GM12865 (cell line): ENCODE data around the gene DCTN3.
A peak's percentile ranks its signal among the peaks of the same experiment; 100 is the strongest.

Experiments
- DNase-seq: peaks from one replicate; pipeline ENCODE4 v3.0.0; 2010; ENCODE audit warnings: low read depth
- H3K4me3 ChIP-seq: 2 replicates; pipeline ENCODE4 v1.5.1; 2011; ENCODE audit warnings: mild to moderate bottlenecking, low read depth, low read length, control low read depth
- CTCF ChIP-seq: IDR thresholded peaks from 2 replicates; pipeline ENCODE4 v1.5.1; 2011; ENCODE audit warnings: low read length, control low read depth, low read depth, inconsistent platforms; ENCODE audit not compliant: insufficient read depth; ENCODE audit errors: missing control alignments

DCTN3 gene

GRCh38 chr9:34606190-34606589 lies 14.1 kb downstream of the DCTN3 start:
- no peak for TF ChIP-seq CTCF
- no peak for DNase-seq
- H3K4me3 ChIP-seq = no peak overlapping the region

GRCh38 chr9:34603610-34604231 lies 16.6 kb downstream of the DCTN3 start:
- no peak overlapping the region for H3K4me3 ChIP-seq
- TF ChIP-seq CTCF = peak; percentile 88

GRCh38 chr9:34601937-34602573 lies 18.2 kb downstream of the DCTN3 start:
- DNase-seq = no peak
- no peak for TF ChIP-seq CTCF
- no peak overlapping the region for H3K4me3 ChIP-seq

More at GRCh38 chr9:34603610-34604231, 16.6 kb downstream of the DCTN3 start:
- peak; percentile 79 for DNase-seq

DNA sequence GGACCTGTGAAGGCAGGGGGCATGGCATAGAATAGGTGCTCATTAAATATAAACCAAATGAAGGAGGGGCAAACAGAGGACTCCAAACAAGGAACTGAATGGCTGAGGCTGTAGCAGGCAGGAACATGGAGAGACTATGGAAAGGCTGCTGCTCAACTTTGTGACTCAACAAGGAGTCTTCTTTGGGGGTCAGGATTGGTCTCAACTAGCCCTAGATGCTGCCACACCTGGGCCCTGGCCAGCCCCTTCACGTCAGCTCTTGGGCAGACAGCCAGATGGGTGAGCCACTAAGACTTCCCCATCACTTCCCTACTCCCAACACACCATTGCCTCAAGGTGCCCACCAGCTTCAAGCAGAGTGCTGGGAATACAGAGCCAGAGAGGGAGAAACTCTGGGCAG lies 19.4 kb downstream of the DCTN3 start:
- DNase-seq = no peak
- TF ChIP-seq CTCF = no peak
- no peak overlapping the region for H3K4me3 ChIP-seq

DNA sequence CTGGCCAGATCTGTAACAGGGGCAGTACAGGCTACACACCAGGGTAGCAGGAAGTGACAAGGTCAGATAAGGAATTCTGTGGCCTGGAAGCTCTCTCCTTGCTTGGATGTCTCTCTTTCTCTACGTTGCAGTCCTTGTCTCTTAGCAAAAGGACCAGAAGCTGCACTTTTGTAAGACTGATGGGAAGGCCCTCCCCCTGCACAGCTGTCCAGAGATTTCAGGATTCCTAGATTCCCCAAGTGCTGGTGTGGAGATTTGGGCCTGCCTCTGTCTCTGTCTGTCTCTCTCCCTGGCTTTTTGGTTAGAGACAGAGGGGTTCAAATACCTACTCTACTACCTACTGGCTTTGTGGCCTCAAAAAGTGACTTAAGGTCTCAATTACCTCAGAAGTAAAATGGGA lies 20.7 kb downstream of the DCTN3 start:
- H3K4me3 ChIP-seq = no peak overlapping the region
- no peak for DNase-seq
- TF ChIP-seq CTCF = no peak

DNA sequence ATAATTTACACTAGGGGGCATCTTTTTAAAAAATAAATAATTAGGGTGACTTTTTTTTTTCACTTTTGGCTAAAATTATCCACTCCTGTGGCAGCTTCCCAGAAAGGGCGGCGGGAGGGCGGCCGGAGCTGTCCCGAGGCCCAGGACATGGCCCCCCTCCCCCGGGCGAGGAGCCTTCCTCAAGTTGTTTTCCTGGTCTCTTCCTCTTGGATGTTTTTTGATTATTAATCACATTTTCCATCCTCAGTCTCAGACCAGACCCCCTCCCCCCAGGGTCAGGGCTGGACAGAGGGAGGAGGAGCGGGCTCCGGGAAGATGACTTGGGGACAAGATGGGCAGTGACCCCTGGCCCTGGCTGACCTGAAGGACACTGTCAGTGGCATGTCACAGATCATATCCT lies 26.1 kb downstream of the DCTN3 start:
- no peak overlapping the region for H3K4me3 ChIP-seq
- no peak for TF ChIP-seq CTCF
- DNase-seq = no peak
